IMR-90 (cell line): ENCODE measurements around the gene ST6GALNAC3. TPM values are rescaled to one million over a fixed set of nuclear protein-coding genes. Genes with fewer than 3 reads are reported as not detected.

Experiments used
- ATAC-seq: fragments of 200-7000 bp; cut with Tn5 transposase; 2 replicates; pipeline ENCODE4 v1.9.1; 2020; ENCODE audit warnings: low read depth, mild to moderate bottlenecking, moderate library complexity
- BruUV-seq: library from RNA; stranded (reverse); fragments of 400-500 nt; replicated peaks from 2 replicates; lab custom pipeline; 2021; lab: Mats Ljungman, UMichigan
- CTCF ChIA-PET: fragments of 300-600 bp; formaldehyde crosslinking; extraction: SDS; loops from one replicate; lab custom pipeline; 2021; ENCODE audit warnings: antibody characterized with exemption; lab: Yijun Ruan, JAX
- POLR2A ChIA-PET: fragments of 300-600 bp; sonication (Branson Sonifier 250); formaldehyde crosslinking; loops from one replicate; lab custom pipeline; 2022; ENCODE audit warnings: antibody characterized with exemption; ENCODE audit not compliant: unreplicated experiment; lab: Charles Lee
- DNase-seq: peaks from one replicate; pipeline ENCODE4 v3.0.0; 2013
- H2AFZ ChIP-seq: replicated peaks from 2 replicates; pipeline ENCODE3; 2013; ENCODE audit warnings: low read length, mild to moderate bottlenecking; ENCODE audit not compliant: poor library complexity
- H2AK5ac ChIP-seq: 2 replicates; pipeline ENCODE4 v1.6.1; 2013; ENCODE audit warnings: low read depth, low read length, inconsistent platforms
- H2AK9ac ChIP-seq: replicated peaks from 2 replicates; pipeline ENCODE3; 2013; ENCODE audit warnings: mild to moderate bottlenecking, low read depth, low read length, moderate library complexity; ENCODE audit not compliant: poor library complexity
- H2BK120ac ChIP-seq: 2 replicates; pipeline ENCODE4 v1.6.1; 2013; ENCODE audit warnings: low read depth, low read length, inconsistent platforms
- H2BK15ac ChIP-seq: 3 replicates; pipeline ENCODE4 v1.6.1; 2013; ENCODE audit warnings: low read depth, low read length, inconsistent platforms
- H2BK20ac ChIP-seq: 2 replicates; pipeline ENCODE4 v1.6.1; 2013; ENCODE audit warnings: low read depth, mild to moderate bottlenecking, inconsistent platforms, low read length, moderate library complexity
- H2BK5ac ChIP-seq: 2 replicates; pipeline ENCODE4 v1.6.1; 2013; ENCODE audit warnings: mild to moderate bottlenecking, low read depth, low read length, inconsistent platforms; ENCODE audit not compliant: poor library complexity, severe bottlenecking
- H3K14ac ChIP-seq: replicated peaks from 2 replicates; pipeline ENCODE4 v1.6.1; 2013; ENCODE audit warnings: low read depth, low read length, inconsistent platforms
- H3K18ac ChIP-seq: 2 replicates; pipeline ENCODE4 v1.6.1; 2013; ENCODE audit warnings: low read depth, low read length, control low read depth
- H3K23ac ChIP-seq: 2 replicates; pipeline ENCODE4 v1.6.1; 2013; ENCODE audit warnings: low read depth, low read length, inconsistent platforms
- H3K27ac ChIP-seq: 2 replicates; pipeline ENCODE4 v1.5.1; 2013; ENCODE audit warnings: mild to moderate bottlenecking, control low read depth, low read length; ENCODE audit not compliant: insufficient read depth
- H3K27me3 ChIP-seq: 2 replicates; pipeline ENCODE4 v1.6.1; 2013; ENCODE audit warnings: low read length; ENCODE audit not compliant: control insufficient read depth, insufficient read depth
- H3K36me3 ChIP-seq: 2 replicates; pipeline ENCODE4 v1.6.1; 2013; ENCODE audit warnings: low read length, mixed read lengths; ENCODE audit not compliant: control insufficient read depth, insufficient read depth
- H3K4ac ChIP-seq: 2 replicates; pipeline ENCODE4 v1.6.1; 2013; ENCODE audit warnings: low read depth, low read length, inconsistent platforms
- H3K4me1 ChIP-seq: 2 replicates; pipeline ENCODE4 v1.6.1; 2013; ENCODE audit warnings: low read length, mixed read lengths; ENCODE audit not compliant: control insufficient read depth, insufficient read depth
- H3K4me2 ChIP-seq: 2 replicates; pipeline ENCODE4 v1.6.1; 2013; ENCODE audit warnings: low read depth, mild to moderate bottlenecking, control low read depth, low read length, moderate library complexity
- H3K4me3 ChIP-seq: 2 replicates; pipeline ENCODE4 v1.5.1; 2013; ENCODE audit warnings: low read depth, mild to moderate bottlenecking, control low read depth, low read length, moderate library complexity; ENCODE audit not compliant: insufficient read depth
- H3K56ac ChIP-seq: 2 replicates; pipeline ENCODE4 v1.6.1; 2013; ENCODE audit warnings: low read length, inconsistent platforms; ENCODE audit not compliant: insufficient read depth; ENCODE audit errors: extremely low read depth
- H3K79me1 ChIP-seq, 2 experiments: 2 replicates each; pipeline ENCODE4 v1.6.1; 2013; ENCODE audit warnings: low read length in 2 of 2, inconsistent platforms in 1 of 2, low read depth in 1 of 2
- H3K9ac ChIP-seq: 2 replicates; pipeline ENCODE4 v1.6.1; 2013; ENCODE audit warnings: low read depth, low read length, control low read depth
- H3K9me1 ChIP-seq: 2 replicates; pipeline ENCODE4 v1.6.1; 2013; ENCODE audit warnings: low read length, inconsistent platforms; ENCODE audit not compliant: insufficient read depth
- H3K9me3 ChIP-seq: 2 replicates; pipeline ENCODE4 v1.6.1; 2013; ENCODE audit warnings: low read length; ENCODE audit not compliant: control insufficient read depth, insufficient read depth
- H4K20me1 ChIP-seq: 2 replicates; pipeline ENCODE4 v1.6.1; 2013; ENCODE audit warnings: low read length, inconsistent platforms; ENCODE audit not compliant: insufficient read depth
- H4K5ac ChIP-seq: 2 replicates; pipeline ENCODE4 v1.6.1; 2013; ENCODE audit warnings: mild to moderate bottlenecking, low read depth, low read length, control low read depth
- H4K8ac ChIP-seq, 2 experiments: 2 replicates each; pipeline ENCODE4 v1.6.1; 2013; ENCODE audit warnings: low read depth in 2 of 2, low read length in 2 of 2, control low read depth in 1 of 2, inconsistent platforms in 1 of 2
- H4K91ac ChIP-seq: 2 replicates; pipeline ENCODE4 v1.6.1; 2013; ENCODE audit warnings: low read depth, low read length, inconsistent platforms; ENCODE audit not compliant: insufficient read depth
- BHLHE40 ChIP-seq: fragments of 150-350 bp; IDR thresholded peaks from 2 replicates; pipeline ENCODE4 v1.6.1; 2016; ENCODE audit warnings: mild to moderate bottlenecking, low read depth, low read length
- CHD1 ChIP-seq: IDR thresholded peaks from 2 replicates; pipeline ENCODE4 v1.6.1; 2012; ENCODE audit warnings: low read depth, low read length, improper control_type of control experiment
- MAFK ChIP-seq: IDR thresholded peaks from 2 replicates; pipeline ENCODE4 v1.6.1; 2012; ENCODE audit warnings: low read depth, low read length, improper control_type of control experiment
- MXI1 ChIP-seq: IDR thresholded peaks from 2 replicates; pipeline ENCODE4 v1.6.1; 2012; ENCODE audit warnings: low read depth, mild to moderate bottlenecking, low read length, moderate library complexity, borderline replicate concordance
- RAD21 ChIP-seq: IDR thresholded peaks from 2 replicates; pipeline ENCODE4 v1.6.1; 2012; ENCODE audit warnings: low read length, improper control_type of control experiment
- dilution Hi-C: fragments of 300-500 bp; cut with HindIII; formaldehyde crosslinking; loops from one replicate; pipeline ENCODE4 v1.14.3; 2018; ENCODE audit warnings: low sequenced_read_pairs; ENCODE audit not compliant: unreplicated experiment
- in situ Hi-C: fragments of 300-500 bp; cut with MboI; formaldehyde crosslinking; loops from 3 replicates; pipeline ENCODE4 v1.14.3; 2019; ENCODE audit warnings: low sequenced_read_pairs, inconsistent platforms, mixed read lengths
- intact Hi-C: fragments of 100-400 bp; cut with micrococcal nuclease; formaldehyde crosslinking; loops from 2 replicates; pipeline ENCODE4 v1.10.0; 2022
- polyA plus RNA-seq, 3 experiments: library from polyadenylated mRNA; depleted of rRNA; stranded (reverse); fragments of >200 nt; gene quantifications; 2 replicates each; pipeline ENCODE4 v1.2.3, GENCODE V29; 2012; ENCODE audit warnings: low replicate concordance in 1 of 3
- total RNA-seq: library from RNA; depleted of rRNA; stranded (reverse); fragments of >200 nt; gene quantifications from 2 replicates; pipeline ENCODE4 v1.2.3, GENCODE V29; 2012
- TF ChIP-seq, protein P1 (sequence below): conservative IDR thresholded peaks from 2 replicates; pipeline ENCODE4 v1.5.1; 2012; ENCODE audit warnings: mild to moderate bottlenecking, low read depth, low read length, improper control_type of control experiment

Gene ST6GALNAC3
- total and polyA plus RNA-seq, 2 of the 4 experiments (the other 2 are of a cell fraction), result 0.65 to 1.3 TPM

DNA sequence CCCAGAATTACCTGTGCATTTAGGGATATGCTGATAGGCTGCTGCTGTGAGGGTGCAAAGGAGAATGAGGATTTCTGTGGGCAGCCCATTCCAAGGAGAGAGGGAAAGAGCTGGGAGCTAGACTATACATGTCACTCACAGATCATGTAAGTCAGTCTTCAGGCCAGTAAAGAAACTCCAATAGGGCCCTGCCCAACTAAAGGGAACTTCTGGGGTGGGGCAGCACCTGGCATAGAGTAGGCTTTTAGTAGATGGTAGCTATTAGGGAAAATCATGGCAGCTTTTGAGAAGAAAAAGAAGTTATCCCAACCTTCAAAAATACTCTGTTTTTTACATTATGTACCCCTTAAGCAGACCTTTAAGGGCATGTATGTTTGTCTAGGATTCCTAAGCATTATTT is 89.6 kb downstream of the ST6GALNAC3 start:
- Histone ChIP-seq H3K27ac (no peak overlapping the region), H3K4me1 (no peaks in the 10 kb centered on the region), H3K4me3 (no peak overlapping the region), H2BK120ac (no peak overlapping the region), H3K14ac (no peak overlapping the region), H2AFZ (no peak overlapping the region), H2AK9ac (no peak overlapping the region), H2BK20ac (no peak overlapping the region), H4K91ac (no peak overlapping the region), H2AK5ac (no peak overlapping the region), H3K79me1 (no peaks in the 10 kb centered on the region), H4K20me1 (no peaks in the 10 kb centered on the region), H3K23ac (no peak overlapping the region), H3K27me3 (no peaks in the 10 kb centered on the region), H3K9me3 (no peaks in the 10 kb centered on the region), H3K56ac (no peak overlapping the region), H2BK5ac (no peak overlapping the region), H3K4ac (no peak overlapping the region), H2BK15ac (no peak overlapping the region), H3K9me1 (no peaks in the 10 kb centered on the region), H3K4me2 (no peak overlapping the region), H3K36me3 (no peaks in the 10 kb centered on the region), H3K9ac (no peak overlapping the region), H4K5ac (no peak overlapping the region), H4K8ac (no peak overlapping the region), H3K18ac (no peak overlapping the region)
- DNase-seq (no peak), ATAC-seq (no peak)
- in situ Hi-C loops, result no loop called here
- BruUV-seq, result no TSS peak
- intact Hi-C loops, result no loop called here
- POLR2A ChIA-PET, result no interaction called here
- CTCF ChIA-PET, result no interaction called here
- no peak for TF ChIP-seq RAD21
- TF ChIP-seq MAFK, result no peak
- TF ChIP-seq, protein P1, sequence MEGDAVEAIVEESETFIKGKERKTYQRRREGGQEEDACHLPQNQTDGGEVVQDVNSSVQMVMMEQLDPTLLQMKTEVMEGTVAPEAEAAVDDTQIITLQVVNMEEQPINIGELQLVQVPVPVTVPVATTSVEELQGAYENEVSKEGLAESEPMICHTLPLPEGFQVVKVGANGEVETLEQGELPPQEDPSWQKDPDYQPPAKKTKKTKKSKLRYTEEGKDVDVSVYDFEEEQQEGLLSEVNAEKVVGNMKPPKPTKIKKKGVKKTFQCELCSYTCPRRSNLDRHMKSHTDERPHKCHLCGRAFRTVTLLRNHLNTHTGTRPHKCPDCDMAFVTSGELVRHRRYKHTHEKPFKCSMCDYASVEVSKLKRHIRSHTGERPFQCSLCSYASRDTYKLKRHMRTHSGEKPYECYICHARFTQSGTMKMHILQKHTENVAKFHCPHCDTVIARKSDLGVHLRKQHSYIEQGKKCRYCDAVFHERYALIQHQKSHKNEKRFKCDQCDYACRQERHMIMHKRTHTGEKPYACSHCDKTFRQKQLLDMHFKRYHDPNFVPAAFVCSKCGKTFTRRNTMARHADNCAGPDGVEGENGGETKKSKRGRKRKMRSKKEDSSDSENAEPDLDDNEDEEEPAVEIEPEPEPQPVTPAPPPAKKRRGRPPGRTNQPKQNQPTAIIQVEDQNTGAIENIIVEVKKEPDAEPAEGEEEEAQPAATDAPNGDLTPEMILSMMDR, result no peak
- no peak for TF ChIP-seq BHLHE40
- TF ChIP-seq MXI1, result no peak
- no peak for TF ChIP-seq CHD1
- dilution Hi-C loops, result no loop called here
